LNCAP (cell line): ENCODE measurements around the gene LPO.

Source experiments
- CTCF ChIP-seq: fragments of 450-650 bp; IDR thresholded peaks from 2 replicates; pipeline ENCODE4 v1.5.1; 2017; ENCODE audit warnings: mild to moderate bottlenecking

Gene LPO

GRCh38 chr17:58276423-58276822 lies 38.0 kb downstream of the LPO start:
- no peak for TF ChIP-seq CTCF

- TF ChIP-seq CTCF: peak; percentile 59
These were observed 38.9 kb downstream of the LPO start for GRCh38 chr17:58277107-58277801.

- TF ChIP-seq CTCF: no peak
These were observed 39.6 kb downstream of the LPO start for GRCh38 chr17:58277802-58278595.

- TF ChIP-seq CTCF: no peak
These were observed 40.3 kb downstream of the LPO start for GRCh38 chr17:58278661-58279015.

- TF ChIP-seq CTCF: no peak
These were observed 40.8 kb downstream of the LPO start for GRCh38 chr17:58279016-58279711.

GRCh38 chr17:58279736-58280479 lies 41.5 kb downstream of the LPO start:
- no peak for TF ChIP-seq CTCF
